GM12873 (cell line): Measurements from ENCODE around the gene STAMBPL1.

Experiments used
- CTCF ChIP-seq: IDR thresholded peaks from 2 replicates; pipeline ENCODE4 v1.5.1; 2012; ENCODE audit warnings: low read depth, mild to moderate bottlenecking, moderate library complexity, low read length, control low read depth; ENCODE audit not compliant: insufficient read depth; ENCODE audit errors: missing control alignments

Gene STAMBPL1

GRCh38 chr10:88918191-88918905, 38.3 kb downstream of the STAMBPL1 start:
- no peak for TF ChIP-seq CTCF

GRCh38 chr10:88919041-88919440, 39.0 kb downstream of the STAMBPL1 start:
- TF ChIP-seq CTCF, result no peak

GRCh38 chr10:88920198-88920597, 40.2 kb downstream of the STAMBPL1 start:
- TF ChIP-seq CTCF, result no peak

- TF ChIP-seq CTCF, result no peak
These were observed 41.0 kb downstream of the STAMBPL1 start for GRCh38 chr10:88920986-88921593.

GRCh38 chr10:88922041-88922440, 42.0 kb downstream of the STAMBPL1 start:
- no peak for TF ChIP-seq CTCF

GRCh38 chr10:88923520-88923919, 43.5 kb downstream of the STAMBPL1 start:
- TF ChIP-seq CTCF, result no peak

- no peak for TF ChIP-seq CTCF
These were observed 46.7 kb downstream of the STAMBPL1 start for GRCh38 chr10:88926566-88927415.
